Mesenchymal stem cell (in vitro differentiated cells and primary cell): Measurements from ENCODE around the gene ACAP3.

ENCODE experiments used
- DNase-seq: peaks from one replicate; pipeline ENCODE4 v3.0.0-alpha.2; 2013
- H2AFZ ChIP-seq: one replicate; pipeline ENCODE4 v1.6.1; 2013; ENCODE audit warnings: low read depth, mild to moderate bottlenecking, control low read depth, inconsistent platforms, low read length, moderate library complexity
- H2AK5ac ChIP-seq: 2 replicates; pipeline ENCODE4 v1.6.1; 2013; ENCODE audit warnings: low read length, moderate library complexity, mild to moderate bottlenecking, inconsistent platforms; ENCODE audit not compliant: severe bottlenecking
- H2BK120ac ChIP-seq: one replicate; pipeline ENCODE4 v1.6.1; 2013; ENCODE audit warnings: low read depth, mild to moderate bottlenecking, inconsistent platforms, low read length, moderate library complexity
- H2BK12ac ChIP-seq, 2 experiments: one replicate each; pipeline ENCODE4 v1.6.1; 2013; ENCODE audit warnings: inconsistent platforms in 2 of 2, low read length in 2 of 2, mild to moderate bottlenecking in 2 of 2, moderate library complexity in 2 of 2, control low read depth in 1 of 2
- H2BK15ac ChIP-seq: one replicate; pipeline ENCODE4 v1.6.1; 2013; ENCODE audit warnings: mild to moderate bottlenecking, low read depth, inconsistent platforms; ENCODE audit not compliant: poor library complexity, severe bottlenecking
- H2BK5ac ChIP-seq: 2 replicates; pipeline ENCODE4 v1.6.1; 2013; ENCODE audit warnings: low read depth, mild to moderate bottlenecking, low read length, control low read depth, inconsistent platforms; ENCODE audit not compliant: poor library complexity, severe bottlenecking
- H3K14ac ChIP-seq, 2 experiments: one replicate each; pipeline ENCODE4 v1.6.1; 2013; ENCODE audit warnings: inconsistent platforms in 2 of 2, low read length in 2 of 2, control low read depth in 1 of 2, mild to moderate bottlenecking in 1 of 2, moderate library complexity in 1 of 2
- H3K18ac ChIP-seq, 2 experiments: one replicate each; pipeline ENCODE4 v1.6.1; 2013; ENCODE audit warnings: inconsistent platforms in 2 of 2, low read length in 2 of 2, control low read depth in 1 of 2, low read depth in 1 of 2, mild to moderate bottlenecking in 1 of 2
- H3K23ac ChIP-seq, 2 experiments: one replicate each; pipeline ENCODE4 v1.6.1; 2013; ENCODE audit warnings: inconsistent platforms in 2 of 2, low read length in 2 of 2, mild to moderate bottlenecking in 2 of 2, moderate library complexity in 2 of 2, control low read depth in 1 of 2
- H3K27ac ChIP-seq: 2 replicates; pipeline ENCODE4 v1.5.1; 2013; ENCODE audit warnings: mild to moderate bottlenecking, moderate library complexity, low read length, control low read depth, inconsistent platforms; ENCODE audit not compliant: poor library complexity, severe bottlenecking
- H3K27me3 ChIP-seq, 2 experiments: 2 replicates each; pipeline versions ENCODE4 v1.6.1 to v1.7.0; 2013; ENCODE audit warnings: low read length in 2 of 2, mild to moderate bottlenecking in 2 of 2, moderate library complexity in 2 of 2, control low read depth in 1 of 2, inconsistent platforms in 1 of 2; ENCODE audit not compliant: control insufficient read depth in 1 of 2, insufficient read depth in 1 of 2
- H3K36me3 ChIP-seq, 2 experiments: 2 replicates each; pipeline versions ENCODE4 v1.6.1 to v1.7.0; 2013; ENCODE audit warnings: low read length in 2 of 2, control low read depth in 1 of 2, inconsistent platforms in 1 of 2, low read depth in 1 of 2, mild to moderate bottlenecking in 1 of 2; ENCODE audit not compliant: insufficient read depth in 2 of 2, control insufficient read depth in 1 of 2
- H3K4ac ChIP-seq, 2 experiments: one replicate each; pipeline ENCODE4 v1.6.1; 2013; ENCODE audit warnings: inconsistent platforms in 2 of 2, low read length in 2 of 2, mild to moderate bottlenecking in 2 of 2, moderate library complexity in 2 of 2, control low read depth in 1 of 2, low read depth in 1 of 2
- H3K4me1 ChIP-seq: 2 replicates; pipeline ENCODE4 v1.6.1; 2013; ENCODE audit warnings: low read depth, low read length, control low read depth; ENCODE audit not compliant: control insufficient read depth, insufficient read depth
- H3K4me2 ChIP-seq: 2 replicates; pipeline ENCODE4 v1.6.1; 2013; ENCODE audit warnings: low read length, mild to moderate bottlenecking, inconsistent platforms; ENCODE audit not compliant: poor library complexity, severe bottlenecking
- H3K4me3 ChIP-seq, 2 experiments: 2 replicates each; pipeline versions ENCODE4 v1.5.1 to v1.7.0; 2013; ENCODE audit warnings: low read length in 2 of 2, mild to moderate bottlenecking in 2 of 2, control low read depth in 1 of 2, low read depth in 1 of 2; ENCODE audit not compliant: insufficient read depth in 1 of 2
- H3K79me1 ChIP-seq: replicated peaks from 2 replicates; pipeline ENCODE4 v1.6.1; 2013; ENCODE audit warnings: mild to moderate bottlenecking, control low read depth, low read length, inconsistent platforms; ENCODE audit not compliant: poor library complexity, severe bottlenecking
- H3K9ac ChIP-seq: 2 replicates; pipeline ENCODE4 v1.7.0; 2013; ENCODE audit warnings: mild to moderate bottlenecking, low read length, moderate library complexity
- H3K9me3 ChIP-seq: 2 replicates; pipeline ENCODE4 v1.7.0; 2013; ENCODE audit warnings: mild to moderate bottlenecking, low read length; ENCODE audit not compliant: control insufficient read depth
- H4K8ac ChIP-seq: one replicate; pipeline ENCODE4 v1.6.1; 2013; ENCODE audit warnings: inconsistent platforms, mild to moderate bottlenecking, low read length, moderate library complexity
- H4K91ac ChIP-seq: one replicate; pipeline ENCODE4 v1.6.1; 2013; ENCODE audit warnings: mild to moderate bottlenecking, low read length, inconsistent platforms
- WGBS: methylation state at CpG from one replicate; pipeline ENCODE4 v1.1.7; 2013; ENCODE audit warnings: mixed read lengths; 5-methylcytosine and 5-hydroxymethylcytosine counted together

ACAP3 gene

DNA sequence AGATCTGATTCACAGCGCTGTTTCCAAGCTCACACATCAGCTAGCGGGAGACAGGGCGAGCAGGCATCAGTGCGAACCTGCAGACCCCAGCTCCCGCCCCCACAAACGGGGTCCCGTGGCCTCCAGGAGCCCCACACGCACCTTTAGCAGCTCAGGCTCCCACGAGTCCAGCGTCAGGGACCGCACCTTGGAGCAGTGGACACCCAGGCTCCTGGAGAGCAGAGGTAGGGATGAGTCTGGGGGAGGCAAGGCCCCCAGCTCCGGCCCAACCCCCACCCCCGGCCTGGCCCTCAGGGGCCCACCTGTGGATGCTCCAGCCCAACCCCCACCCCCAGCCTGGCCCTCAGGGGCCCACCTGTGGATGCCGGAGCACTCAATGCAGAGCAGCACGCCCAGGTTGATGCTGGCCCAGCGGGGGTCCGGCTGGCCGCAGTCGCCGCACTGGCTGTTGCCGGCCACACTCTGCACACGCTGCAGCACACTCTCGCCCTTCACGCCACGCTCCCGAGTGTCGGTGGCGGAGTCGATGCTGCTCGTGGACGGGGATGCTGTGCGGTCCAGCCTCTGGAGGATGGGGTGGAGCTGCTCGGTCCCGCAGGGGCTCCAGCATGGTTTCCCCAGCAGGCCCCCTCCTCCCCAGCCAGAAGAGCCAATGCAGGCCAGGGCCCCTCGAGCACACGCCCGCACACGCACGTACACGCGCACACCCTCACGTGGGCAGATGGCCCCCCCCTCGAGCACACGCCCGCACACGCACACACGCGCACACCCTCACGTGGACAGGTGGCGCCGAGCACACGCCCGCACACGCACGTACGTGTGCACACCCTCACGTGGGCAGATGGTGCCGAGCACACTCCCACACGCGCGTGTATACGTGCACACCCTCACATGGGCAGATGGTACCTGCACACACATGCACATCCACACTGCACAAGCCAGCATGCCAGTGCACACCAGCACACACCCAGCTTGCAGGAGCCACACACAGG is 11.4 kb downstream of the ACAP3 start:
- Histone ChIP-seq H3K4me1 (peaks cover 6% of the 10 kb centered on the region), H3K9ac (no peak overlapping the region), H2BK15ac (no peak overlapping the region), H3K79me1 (peaks cover 3% of the 10 kb centered on the region), H3K23ac (no peak overlapping the region), H3K4me2 (no peak overlapping the region), H3K4ac (no peak overlapping the region), H3K4me3 (no peak overlapping the region), H4K8ac (no peak overlapping the region), H2AK5ac (no peak overlapping the region), H2BK5ac (no peak overlapping the region), H3K27ac (no peak overlapping the region), H3K9me3 (no peaks in the 10 kb centered on the region), H3K14ac (no peak overlapping the region), H2BK12ac (no peak overlapping the region), H2BK120ac (no peak overlapping the region), H3K18ac (no peak overlapping the region), H2AFZ (no peak overlapping the region), H3K36me3 (peaks cover 5 to 81% of the 10 kb centered on the region in 2 experiments), H3K27me3 (no peaks in the 10 kb centered on the region), H4K91ac (peak overlapping the region; percentile 58)
- WGBS, result 96% methylated on average over 61 of the region's 62 CpGs
- no peak for DNase-seq

DNA sequence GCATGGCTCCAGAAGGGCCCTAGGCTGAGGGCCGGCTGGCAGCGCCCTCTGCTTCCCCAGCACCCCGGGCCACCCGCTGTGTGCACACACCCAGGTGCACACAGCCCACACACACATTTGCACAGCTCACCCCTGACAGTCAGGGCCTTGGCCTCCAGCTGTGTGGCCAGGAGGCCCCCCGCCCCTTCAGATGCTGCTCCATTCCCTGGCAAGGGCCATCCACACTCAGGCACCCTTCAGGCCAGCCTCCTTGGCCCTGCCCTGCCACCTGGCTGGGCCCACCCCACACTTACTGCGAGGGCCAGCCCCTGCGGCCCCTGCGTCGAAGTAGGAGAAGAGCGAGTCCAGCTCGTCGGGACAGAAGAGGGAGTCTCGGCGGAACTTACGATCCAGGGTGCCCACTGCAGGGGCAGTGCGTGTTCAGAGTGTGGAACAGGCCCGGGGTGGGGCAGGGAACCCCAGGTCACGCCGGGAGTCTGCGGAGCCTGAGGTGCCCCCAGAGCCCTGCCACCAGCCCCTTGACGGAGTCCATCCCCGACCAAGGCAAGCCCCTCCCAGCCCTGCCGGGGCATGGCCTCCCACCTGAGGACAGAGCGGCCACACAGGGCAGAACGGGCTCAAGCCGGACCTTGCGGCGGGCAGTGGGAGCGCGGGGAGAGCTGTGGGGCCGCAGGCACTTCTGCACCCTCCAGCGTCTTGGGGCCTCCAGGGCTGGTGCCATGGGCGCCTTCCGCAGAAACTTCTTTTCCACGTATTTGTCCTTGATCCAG is 12.4 kb downstream of the ACAP3 start:
- Histone ChIP-seq H2BK5ac (no peak overlapping the region), H2BK12ac (no peak overlapping the region), H3K9me3 (no peaks in the 10 kb centered on the region), H3K27me3 (no peaks in the 10 kb centered on the region), H3K79me1 (peaks cover 3% of the 10 kb centered on the region), H3K4me3 (no peak overlapping the region), H3K36me3 (peaks cover 5 to 81% of the 10 kb centered on the region in 2 experiments), H2BK120ac (no peak overlapping the region), H3K4me2 (no peak overlapping the region), H2AK5ac (no peak overlapping the region), H2AFZ (no peak overlapping the region), H3K27ac (no peak overlapping the region), H2BK15ac (no peak overlapping the region), H3K14ac (no peak overlapping the region), H3K4ac (no peak overlapping the region), H3K9ac (no peak overlapping the region), H3K4me1 (peaks cover 16% of the 10 kb centered on the region), H4K91ac (no peak overlapping the region), H4K8ac (no peak overlapping the region), H3K18ac (no peak overlapping the region), H3K23ac (no peak overlapping the region)
- DNase-seq, result no peak
- WGBS, result 96% methylated on average over 35 of the region's 35 CpGs

DNA sequence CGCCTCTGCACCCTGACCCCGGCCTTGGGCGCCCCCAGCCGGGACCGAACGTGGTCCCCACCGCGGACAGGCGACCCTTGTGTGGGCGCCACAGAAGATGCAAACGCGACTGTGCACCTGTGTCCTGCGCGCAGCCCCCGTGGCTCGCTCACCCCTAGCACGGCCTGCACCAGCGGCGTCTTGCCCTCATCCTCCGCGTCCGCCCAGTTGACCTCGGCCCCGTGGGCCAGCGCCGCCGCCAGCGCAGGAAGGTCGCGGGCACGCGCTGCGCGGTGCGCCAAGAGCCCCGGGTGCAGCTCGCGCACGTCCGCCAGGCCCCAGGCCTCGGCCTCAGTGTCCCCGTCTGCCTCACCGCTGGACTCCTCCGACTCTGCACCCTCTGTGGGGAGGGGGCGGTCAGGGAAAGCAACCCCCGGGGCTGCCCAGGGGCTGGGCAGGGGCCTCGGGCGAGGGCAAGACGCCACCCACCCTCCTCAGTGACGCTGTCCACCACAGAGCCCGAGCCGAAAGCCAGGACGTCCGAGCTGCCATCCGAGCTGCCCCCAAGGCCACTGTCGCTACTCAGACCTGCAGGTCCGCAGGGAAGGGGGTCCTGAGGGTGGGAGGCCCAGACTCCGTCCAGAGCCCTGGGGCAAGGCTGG is 13.4 kb downstream of the ACAP3 start:
- Histone ChIP-seq H2BK5ac (no peak overlapping the region), H2BK120ac (no peak overlapping the region), H2AFZ (no peak overlapping the region), H3K18ac (no peak overlapping the region), H3K9me3 (no peaks in the 10 kb centered on the region), H3K4me1 (peaks cover 18% of the 10 kb centered on the region), H3K9ac (no peak overlapping the region), H4K91ac (peak overlapping the region; percentile 52), H3K27me3 (no peaks in the 10 kb centered on the region), H3K27ac (no peak overlapping the region), H2BK15ac (no peak overlapping the region), H3K4me2 (no peak overlapping the region), H2AK5ac (no peak overlapping the region), H4K8ac (no peak overlapping the region), H3K4me3 (no peak overlapping the region), H3K4ac (no peak overlapping the region), H3K36me3 (peaks cover 5 to 72% of the 10 kb centered on the region in 2 experiments), H3K23ac (no peak overlapping the region), H3K14ac (no peak overlapping the region), H3K79me1 (no peaks in the 10 kb centered on the region), H2BK12ac (no peak overlapping the region)
- no peak for DNase-seq
- 92% methylated on average over 58 of the region's 58 CpGs for WGBS
